HepG2 (cell line): ENCODE results near the gene PAK2. TPM values are rescaled to one million over a fixed set of nuclear protein-coding genes. Genes with fewer than 3 reads are reported as not detected.

Experiments used
- EED ChIP-seq: sonication (generic); formaldehyde crosslinking; IDR thresholded peaks from 2 replicates; pipeline ENCODE4 v1.5.0; 2020; ENCODE audit warnings: mild to moderate bottlenecking, missing genetic modification reagents
- GABPB1 ChIP-seq: IDR thresholded peaks from 2 replicates; pipeline ENCODE4 v1.6.1; 2016; ENCODE audit warnings: mild to moderate bottlenecking, missing genetic modification reagents, moderate library complexity, missing compliant biosample characterization
- MBNL3 ChIP-seq: fragments of 250-450 bp; sonication (Bioruptor Pico); conservative IDR thresholded peaks from 2 replicates; pipeline ENCODE4 v1.8.0; 2022; ENCODE audit warnings: mild to moderate bottlenecking, inconsistent platforms
- NCOR1 ChIP-seq: fragments of 200-600 bp; sonication (generic); IDR thresholded peaks from 2 replicates; pipeline ENCODE4 v1.7.0; 2017; ENCODE audit warnings: antibody characterized with exemption, low read length, borderline replicate concordance
- NFKBIZ ChIP-seq: IDR thresholded peaks from 2 replicates; pipeline ENCODE4 v1.6.1; 2018; ENCODE audit warnings: missing genetic modification reagents, missing compliant biosample characterization
- NFYC ChIP-seq: IDR thresholded peaks from 2 replicates; pipeline ENCODE4 v1.6.1; 2016; ENCODE audit warnings: missing genetic modification reagents, missing compliant biosample characterization
- NR3C1 ChIP-seq: sonication (generic); formaldehyde crosslinking; IDR thresholded peaks from 2 replicates; pipeline ENCODE4 v1.4.0; 2020; ENCODE audit warnings: missing genetic modification reagents
- PITX1 ChIP-seq: sonication (generic); formaldehyde crosslinking; IDR thresholded peaks from 2 replicates; pipeline ENCODE4 v1.5.1; 2020; ENCODE audit warnings: mild to moderate bottlenecking, missing genetic modification reagents
- SIX4 ChIP-seq: sonication (generic); formaldehyde crosslinking; IDR thresholded peaks from 2 replicates; pipeline ENCODE4 v1.4.0; 2020; ENCODE audit warnings: missing genetic modification reagents
- SMARCC2 ChIP-seq: fragments of 450-650 bp; IDR thresholded peaks from 2 replicates; pipeline ENCODE4 v1.6.1; 2017; ENCODE audit warnings: antibody characterized with exemption, mild to moderate bottlenecking
- SOX13 ChIP-seq, 3 experiments: fragments of 450-650 bp in 1 of 3; sonication (generic) in 1 of 3; formaldehyde crosslinking in 1 of 3; IDR thresholded peaks in 2 of 3; conservative IDR thresholded peaks in 1 of 3; 2 replicates each; pipeline versions ENCODE4 v1.5.0 to v1.6.1; 2016 to 2020; ENCODE audit warnings: antibody characterized with exemption in 1 of 3, mild to moderate bottlenecking in 1 of 3, missing compliant biosample characterization in 1 of 3, missing genetic modification reagents in 1 of 3, moderate library complexity in 1 of 3
- YEATS2 ChIP-seq: sonication (generic); formaldehyde crosslinking; IDR thresholded peaks from 2 replicates; pipeline ENCODE4 v1.4.0; 2020; ENCODE audit warnings: missing genetic modification reagents, borderline replicate concordance
- ZBTB44 ChIP-seq: sonication (generic); formaldehyde crosslinking; IDR thresholded peaks from 2 replicates; pipeline ENCODE4 v1.4.0; 2020; ENCODE audit warnings: missing genetic modification reagents
- ZFP41 ChIP-seq: sonication (generic); formaldehyde crosslinking; IDR thresholded peaks from 2 replicates; pipeline ENCODE4 v1.4.0; 2020; ENCODE audit warnings: mild to moderate bottlenecking, missing genetic modification reagents, borderline replicate concordance
- ZNF264 ChIP-seq: sonication (generic); formaldehyde crosslinking; IDR thresholded peaks from 2 replicates; pipeline ENCODE4 v1.4.0; 2020; ENCODE audit warnings: missing genetic modification reagents
- ZNF431 ChIP-seq: sonication (generic); formaldehyde crosslinking; IDR thresholded peaks from 2 replicates; pipeline ENCODE4 v1.9.0; 2022; ENCODE audit warnings: missing genetic modification reagents, low read depth, mild to moderate bottlenecking, borderline replicate concordance
- polyA plus RNA-seq, 8 experiments: library from polyadenylated mRNA; depleted of rRNA in 3 of 8; stranded (reverse) in 7 of 8; unstranded in 1 of 8; fragments of >200 nt; fragmentation: Illumina TruSeq in 4 of 8; extraction: Trizol in 4 of 8; gene quantifications; 2 replicates each; pipeline versions ENCODE4 v1.2.1 to v1.2.3, GENCODE V29; 2011 to 2016; ENCODE audit warnings: low read depth in 4 of 8, missing spikeins in 1 of 8, mixed read lengths in 1 of 8; ENCODE audit not compliant: insufficient read depth in 1 of 8
- total RNA-seq, 5 experiments: library from RNA; depleted of rRNA; stranded (reverse); fragments of >200 nt; fragmentation: Illumina TruSeq; extraction: Trizol; gene quantifications; 2 replicates each; pipeline ENCODE4 v1.2.3, GENCODE V29; 2016; ENCODE audit warnings: low read depth in 1 of 5
- TF ChIP-seq, protein P1 (sequence below): sonication (generic); formaldehyde crosslinking; IDR thresholded peaks from 2 replicates; pipeline ENCODE4 v1.9.0; 2021; ENCODE audit warnings: missing genetic modification reagents, borderline replicate concordance
- TF ChIP-seq, protein P2 (sequence below): sonication (generic); formaldehyde crosslinking; IDR thresholded peaks from 2 replicates; pipeline ENCODE4 v1.8.0; 2022; ENCODE audit warnings: low read depth, missing genetic modification reagents
- TF ChIP-seq, protein P3 (sequence below): sonication (generic); formaldehyde crosslinking; IDR thresholded peaks from 2 replicates; pipeline ENCODE4 v1.5.0; 2020; ENCODE audit warnings: mild to moderate bottlenecking, missing genetic modification reagents, borderline replicate concordance

Gene PAK2
- total and polyA plus RNA-seq, 2 of the 13 experiments (the other 11 are each of a cell fraction or from before 2014, with no cell fraction given) = 23.0 to 24.7 TPM

- TF ChIP-seq, protein P1, sequence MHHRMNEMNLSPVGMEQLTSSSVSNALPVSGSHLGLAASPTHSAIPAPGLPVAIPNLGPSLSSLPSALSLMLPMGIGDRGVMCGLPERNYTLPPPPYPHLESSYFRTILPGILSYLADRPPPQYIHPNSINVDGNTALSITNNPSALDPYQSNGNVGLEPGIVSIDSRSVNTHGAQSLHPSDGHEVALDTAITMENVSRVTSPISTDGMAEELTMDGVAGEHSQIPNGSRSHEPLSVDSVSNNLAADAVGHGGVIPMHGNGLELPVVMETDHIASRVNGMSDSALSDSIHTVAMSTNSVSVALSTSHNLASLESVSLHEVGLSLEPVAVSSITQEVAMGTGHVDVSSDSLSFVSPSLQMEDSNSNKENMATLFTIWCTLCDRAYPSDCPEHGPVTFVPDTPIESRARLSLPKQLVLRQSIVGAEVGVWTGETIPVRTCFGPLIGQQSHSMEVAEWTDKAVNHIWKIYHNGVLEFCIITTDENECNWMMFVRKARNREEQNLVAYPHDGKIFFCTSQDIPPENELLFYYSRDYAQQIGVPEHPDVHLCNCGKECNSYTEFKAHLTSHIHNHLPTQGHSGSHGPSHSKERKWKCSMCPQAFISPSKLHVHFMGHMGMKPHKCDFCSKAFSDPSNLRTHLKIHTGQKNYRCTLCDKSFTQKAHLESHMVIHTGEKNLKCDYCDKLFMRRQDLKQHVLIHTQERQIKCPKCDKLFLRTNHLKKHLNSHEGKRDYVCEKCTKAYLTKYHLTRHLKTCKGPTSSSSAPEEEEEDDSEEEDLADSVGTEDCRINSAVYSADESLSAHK (CRISPR knock-in tag) = no peak
- TF ChIP-seq SOX13 (IDR thresholded peaks at IDR 0.05) (no peak), SOX13 (CRISPR knock-in tag; conservative IDR thresholded peaks at IDR 0.05 in 1 of 2, IDR thresholded peaks at IDR 0.05 in 1 of 2) (peak in 1 of 2 experiments; percentile 53; a peak in 2 of 4 replicates), ZNF431 (CRISPR knock-in tag) (no peak), NFKBIZ (CRISPR knock-in tag) (no peak), GABPB1 (CRISPR knock-in tag) (peak; percentile 88), NCOR1 (no peak), EED (CRISPR knock-in tag) (no peak), SIX4 (CRISPR knock-in tag) (no peak), ZBTB44 (CRISPR knock-in tag) (no peak), YEATS2 (CRISPR knock-in tag) (peak; percentile 26; the same call in 1 of the 2 replicates), NFYC (no peak), MBNL3 (CRISPR knock-in tag) (no peak), ZFP41 (CRISPR knock-in tag) (no peak), NR3C1 (CRISPR knock-in tag) (no peak), PITX1 (CRISPR knock-in tag) (no peak), ZNF264 (CRISPR knock-in tag) (no peak; the same call in 1 of the 2 replicates), SMARCC2 (no peak)
- TF ChIP-seq, protein P2, sequence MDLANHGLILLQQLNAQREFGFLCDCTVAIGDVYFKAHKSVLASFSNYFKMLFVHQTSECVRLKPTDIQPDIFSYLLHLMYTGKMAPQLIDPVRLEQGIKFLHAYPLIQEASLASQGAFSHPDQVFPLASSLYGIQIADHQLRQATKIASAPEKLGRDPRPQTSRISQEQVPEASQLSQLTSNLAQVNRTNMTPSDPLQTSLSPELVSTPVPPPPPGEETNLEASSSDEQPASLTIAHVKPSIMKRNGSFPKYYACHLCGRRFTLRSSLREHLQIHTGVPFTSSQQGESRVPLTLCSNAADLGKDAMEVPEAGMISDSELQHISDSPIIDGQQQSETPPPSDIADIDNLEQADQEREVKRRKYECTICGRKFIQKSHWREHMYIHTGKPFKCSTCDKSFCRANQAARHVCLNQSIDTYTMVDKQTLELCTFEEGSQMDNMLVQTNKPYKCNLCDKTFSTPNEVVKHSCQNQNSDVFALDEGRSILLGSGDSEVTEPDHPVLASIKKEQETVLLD (CRISPR knock-in tag) = peak; percentile 98
- TF ChIP-seq, protein P3, sequence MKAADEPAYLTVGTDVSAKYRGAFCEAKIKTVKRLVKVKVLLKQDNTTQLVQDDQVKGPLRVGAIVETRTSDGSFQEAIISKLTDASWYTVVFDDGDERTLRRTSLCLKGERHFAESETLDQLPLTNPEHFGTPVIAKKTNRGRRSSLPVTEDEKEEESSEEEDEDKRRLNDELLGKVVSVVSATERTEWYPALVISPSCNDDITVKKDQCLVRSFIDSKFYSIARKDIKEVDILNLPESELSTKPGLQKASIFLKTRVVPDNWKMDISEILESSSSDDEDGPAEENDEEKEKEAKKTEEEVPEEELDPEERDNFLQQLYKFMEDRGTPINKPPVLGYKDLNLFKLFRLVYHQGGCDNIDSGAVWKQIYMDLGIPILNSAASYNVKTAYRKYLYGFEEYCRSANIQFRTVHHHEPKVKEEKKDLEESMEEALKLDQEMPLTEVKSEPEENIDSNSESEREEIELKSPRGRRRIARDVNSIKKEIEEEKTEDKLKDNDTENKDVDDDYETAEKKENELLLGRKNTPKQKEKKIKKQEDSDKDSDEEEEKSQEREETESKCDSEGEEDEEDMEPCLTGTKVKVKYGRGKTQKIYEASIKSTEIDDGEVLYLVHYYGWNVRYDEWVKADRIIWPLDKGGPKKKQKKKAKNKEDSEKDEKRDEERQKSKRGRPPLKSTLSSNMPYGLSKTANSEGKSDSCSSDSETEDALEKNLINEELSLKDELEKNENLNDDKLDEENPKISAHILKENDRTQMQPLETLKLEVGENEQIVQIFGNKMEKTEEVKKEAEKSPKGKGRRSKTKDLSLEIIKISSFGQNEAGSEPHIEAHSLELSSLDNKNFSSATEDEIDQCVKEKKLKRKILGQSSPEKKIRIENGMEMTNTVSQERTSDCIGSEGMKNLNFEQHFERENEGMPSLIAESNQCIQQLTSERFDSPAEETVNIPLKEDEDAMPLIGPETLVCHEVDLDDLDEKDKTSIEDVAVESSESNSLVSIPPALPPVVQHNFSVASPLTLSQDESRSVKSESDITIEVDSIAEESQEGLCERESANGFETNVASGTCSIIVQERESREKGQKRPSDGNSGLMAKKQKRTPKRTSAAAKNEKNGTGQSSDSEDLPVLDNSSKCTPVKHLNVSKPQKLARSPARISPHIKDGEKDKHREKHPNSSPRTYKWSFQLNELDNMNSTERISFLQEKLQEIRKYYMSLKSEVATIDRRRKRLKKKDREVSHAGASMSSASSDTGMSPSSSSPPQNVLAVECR (CRISPR knock-in tag) = peak; percentile 60; the same call in 1 of the 2 replicates
Measured at GRCh38 chr3:196739671-196740480, at the start of gene PAK2 (continued).
